Measurements from ENCODE around the gene COLEC11.

The COLEC11 gene

GRCh38 chr2:3646446-3646845 lies 51.5 kb downstream of the COLEC11 start (continued):
- TF ChIP-seq ZBTB44 (tag by site-specific recombination; IDR thresholded peaks at IDR 0.05) (no peak), SP2 (tag by site-specific recombination; IDR thresholded peaks at IDR 0.05) (no peak), ZNF146 (tag by site-specific recombination; IDR thresholded peaks at IDR 0.05) (no peak), ZBTB49 (tag by site-specific recombination; IDR thresholded peaks at IDR 0.05; ENCODE audit: low read depth) (no peak), ZNF221 (tag by site-specific recombination; IDR thresholded peaks at IDR 0.05; ENCODE audit: borderline replicate concordance) (no peak), OVOL3 (tag by site-specific recombination; IDR thresholded peaks at IDR 0.05) (no peak), ZBTB7A (tag by site-specific recombination; IDR thresholded peaks at IDR 0.05; ENCODE audit: low read depth) (no peak)
- TF ChIP-seq, protein P1, sequence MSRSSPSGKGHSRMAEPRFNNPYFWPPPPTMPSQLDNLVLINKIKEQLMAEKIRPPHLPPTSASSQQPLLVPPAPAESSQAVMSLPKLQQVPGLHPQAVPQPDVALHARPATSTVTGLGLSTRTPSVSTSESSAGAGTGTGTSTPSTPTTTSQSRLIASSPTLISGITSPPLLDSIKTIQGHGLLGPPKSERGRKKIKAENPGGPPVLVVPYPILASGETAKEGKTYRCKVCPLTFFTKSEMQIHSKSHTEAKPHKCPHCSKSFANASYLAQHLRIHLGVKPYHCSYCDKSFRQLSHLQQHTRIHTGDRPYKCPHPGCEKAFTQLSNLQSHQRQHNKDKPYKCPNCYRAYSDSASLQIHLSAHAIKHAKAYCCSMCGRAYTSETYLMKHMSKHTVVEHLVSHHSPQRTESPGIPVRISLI (tag by site-specific recombination; IDR thresholded peaks at IDR 0.05) = no peak

DNA sequence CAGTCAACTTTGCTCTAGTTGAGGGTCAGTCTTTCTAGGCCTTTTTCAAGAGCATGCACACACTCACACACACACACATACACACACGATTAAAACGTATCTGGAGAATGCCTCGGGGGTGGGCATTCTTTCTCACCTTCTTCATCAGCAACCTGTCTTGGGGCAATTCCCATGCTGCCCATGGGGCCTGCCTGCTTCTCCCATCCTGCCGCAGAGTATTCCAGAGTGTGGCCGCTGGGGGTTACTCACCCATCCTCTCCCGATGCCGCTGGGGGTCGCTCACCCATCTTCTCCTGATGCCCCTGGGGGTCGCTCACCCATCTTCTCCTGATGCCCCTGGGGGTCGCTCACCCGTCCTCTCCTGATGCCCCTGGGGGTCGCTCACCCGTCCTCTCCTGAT lies 52.3 kb downstream of the COLEC11 start:
- no peak for TF ChIP-seq HIC1 (tag by site-specific recombination; IDR thresholded peaks at IDR 0.05)
- no peak for TF ChIP-seq ZNF202 (tag by site-specific recombination; IDR thresholded peaks at IDR 0.05; ENCODE audit: borderline replicate concordance)
- TF ChIP-seq ZNF114 (tag by site-specific recombination; IDR thresholded peaks at IDR 0.05) = no peak
- TF ChIP-seq, protein P2, sequence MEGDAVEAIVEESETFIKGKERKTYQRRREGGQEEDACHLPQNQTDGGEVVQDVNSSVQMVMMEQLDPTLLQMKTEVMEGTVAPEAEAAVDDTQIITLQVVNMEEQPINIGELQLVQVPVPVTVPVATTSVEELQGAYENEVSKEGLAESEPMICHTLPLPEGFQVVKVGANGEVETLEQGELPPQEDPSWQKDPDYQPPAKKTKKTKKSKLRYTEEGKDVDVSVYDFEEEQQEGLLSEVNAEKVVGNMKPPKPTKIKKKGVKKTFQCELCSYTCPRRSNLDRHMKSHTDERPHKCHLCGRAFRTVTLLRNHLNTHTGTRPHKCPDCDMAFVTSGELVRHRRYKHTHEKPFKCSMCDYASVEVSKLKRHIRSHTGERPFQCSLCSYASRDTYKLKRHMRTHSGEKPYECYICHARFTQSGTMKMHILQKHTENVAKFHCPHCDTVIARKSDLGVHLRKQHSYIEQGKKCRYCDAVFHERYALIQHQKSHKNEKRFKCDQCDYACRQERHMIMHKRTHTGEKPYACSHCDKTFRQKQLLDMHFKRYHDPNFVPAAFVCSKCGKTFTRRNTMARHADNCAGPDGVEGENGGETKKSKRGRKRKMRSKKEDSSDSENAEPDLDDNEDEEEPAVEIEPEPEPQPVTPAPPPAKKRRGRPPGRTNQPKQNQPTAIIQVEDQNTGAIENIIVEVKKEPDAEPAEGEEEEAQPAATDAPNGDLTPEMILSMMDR (tag by site-specific recombination; IDR thresholded peaks at IDR 0.05) = no peak
- no peak for TF ChIP-seq ZNF629 (tag by site-specific recombination; IDR thresholded peaks at IDR 0.05)
- no peak for TF ChIP-seq MZF1 (tag by site-specific recombination; IDR thresholded peaks at IDR 0.05; ENCODE audit: borderline replicate concordance)
- TF ChIP-seq ZNF302 (tag by site-specific recombination; IDR thresholded peaks at IDR 0.05; ENCODE audit: low read depth) = no peak
- TF ChIP-seq ZNF501 (tag by site-specific recombination; IDR thresholded peaks at IDR 0.05) = no peak
- TF ChIP-seq, protein P1 (tag by site-specific recombination; IDR thresholded peaks at IDR 0.05) = no peak
- TF ChIP-seq ZNF404 (tag by site-specific recombination; IDR thresholded peaks at IDR 0.05) = no peak
- no peak for TF ChIP-seq ZNF132 (tag by site-specific recombination; IDR thresholded peaks at IDR 0.05; ENCODE audit: borderline replicate concordance)
- no peaks in the 10 kb centered on the region for H3K9me3 ChIP-seq (ENCODE audit: control insufficient read depth, insufficient read depth, low read depth, low read length)
- no peaks in the 10 kb centered on the region for H3K36me3 ChIP-seq (ENCODE audit: control insufficient read depth in 2 of 2, insufficient read depth in 1 of 2, low read length in 2 of 2)
- ChIA-PET POLR2A (no interaction called here), CTCF (no interaction called here)
- H3K27ac ChIP-seq (ENCODE audit: extremely low read depth, low read depth, low read length) = no peak overlapping the region
- no peak overlapping the region for H3K4me3 ChIP-seq (ENCODE audit: low read depth, low read length)
- H3K4me1 ChIP-seq (ENCODE audit: control insufficient read depth, insufficient read depth, low read length) = no peaks in the 10 kb centered on the region

Data from HEK293 (cell line).